GM12872 (cell line): Measurements from ENCODE around the gene TBPL2.

Source experiments
- TF ChIP-seq, protein P1 (sequence below): IDR thresholded peaks from 3 replicates; pipeline ENCODE4 v1.5.1; 2011; ENCODE audit warnings: low read depth, mild to moderate bottlenecking, low read length, moderate library complexity; ENCODE audit not compliant: insufficient read depth

TBPL2 gene

DNA sequence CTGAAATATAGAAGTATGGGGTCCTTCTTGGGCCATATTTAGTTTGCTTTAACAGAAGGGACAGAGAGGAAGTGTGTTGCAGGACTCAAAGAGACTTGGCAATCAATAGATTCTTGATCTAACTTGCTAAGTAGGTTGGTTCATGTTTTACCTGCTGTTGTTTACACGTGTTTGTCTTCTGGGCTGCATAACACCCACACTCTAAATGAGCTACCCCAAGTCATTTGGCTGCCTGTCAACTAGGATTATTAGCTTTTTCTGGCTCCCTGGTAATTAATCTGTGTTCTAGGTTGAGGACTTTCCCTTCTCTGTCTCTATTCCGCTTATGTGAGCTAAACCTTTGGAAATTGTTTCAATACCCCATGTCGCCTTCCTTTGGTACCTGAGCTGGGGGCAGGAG, 10.1 kb upstream of the TBPL2 start:
- TF ChIP-seq, protein P1, sequence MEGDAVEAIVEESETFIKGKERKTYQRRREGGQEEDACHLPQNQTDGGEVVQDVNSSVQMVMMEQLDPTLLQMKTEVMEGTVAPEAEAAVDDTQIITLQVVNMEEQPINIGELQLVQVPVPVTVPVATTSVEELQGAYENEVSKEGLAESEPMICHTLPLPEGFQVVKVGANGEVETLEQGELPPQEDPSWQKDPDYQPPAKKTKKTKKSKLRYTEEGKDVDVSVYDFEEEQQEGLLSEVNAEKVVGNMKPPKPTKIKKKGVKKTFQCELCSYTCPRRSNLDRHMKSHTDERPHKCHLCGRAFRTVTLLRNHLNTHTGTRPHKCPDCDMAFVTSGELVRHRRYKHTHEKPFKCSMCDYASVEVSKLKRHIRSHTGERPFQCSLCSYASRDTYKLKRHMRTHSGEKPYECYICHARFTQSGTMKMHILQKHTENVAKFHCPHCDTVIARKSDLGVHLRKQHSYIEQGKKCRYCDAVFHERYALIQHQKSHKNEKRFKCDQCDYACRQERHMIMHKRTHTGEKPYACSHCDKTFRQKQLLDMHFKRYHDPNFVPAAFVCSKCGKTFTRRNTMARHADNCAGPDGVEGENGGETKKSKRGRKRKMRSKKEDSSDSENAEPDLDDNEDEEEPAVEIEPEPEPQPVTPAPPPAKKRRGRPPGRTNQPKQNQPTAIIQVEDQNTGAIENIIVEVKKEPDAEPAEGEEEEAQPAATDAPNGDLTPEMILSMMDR = no peak

DNA sequence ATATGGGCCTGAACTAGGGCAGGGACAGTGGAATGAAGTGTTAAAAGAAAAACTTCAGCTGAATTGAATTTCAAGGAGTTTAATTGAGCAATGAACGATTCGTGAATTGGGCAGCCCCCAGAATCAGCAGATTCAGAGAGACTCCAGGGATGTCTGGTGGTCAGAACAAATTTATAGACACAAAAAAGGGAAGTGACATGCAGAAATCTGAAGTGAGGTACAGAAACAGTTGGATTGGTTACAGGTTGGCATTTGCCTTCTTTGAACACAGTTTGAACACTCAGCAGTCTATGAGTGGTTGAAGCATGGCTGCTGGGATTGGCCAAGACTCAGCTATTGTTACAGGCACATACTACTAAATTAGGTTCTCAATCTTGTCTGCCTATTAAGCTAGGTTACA, 9.7 kb upstream of the TBPL2 start:
- TF ChIP-seq, protein P1 = no peak

DNA sequence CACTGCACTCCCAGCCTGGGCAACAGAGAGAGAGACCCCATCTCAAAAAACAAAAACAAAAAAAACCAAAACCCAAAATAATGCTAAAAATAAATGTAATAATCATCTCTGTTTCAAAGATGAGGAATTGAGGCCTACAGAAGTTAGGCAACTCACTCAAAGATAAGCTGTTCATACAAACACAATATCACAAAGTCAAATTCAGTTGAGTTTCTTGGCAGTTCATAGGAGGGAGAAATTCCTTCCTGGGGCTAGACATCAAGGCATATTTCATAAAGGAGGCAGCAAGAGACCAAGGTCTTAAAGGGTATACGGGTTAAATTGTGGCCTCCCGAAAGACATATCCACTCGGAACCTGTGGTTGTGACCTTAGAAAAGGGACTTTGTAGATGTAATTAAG, 8.7 kb upstream of the TBPL2 start:
- TF ChIP-seq, protein P1 = no peak

DNA sequence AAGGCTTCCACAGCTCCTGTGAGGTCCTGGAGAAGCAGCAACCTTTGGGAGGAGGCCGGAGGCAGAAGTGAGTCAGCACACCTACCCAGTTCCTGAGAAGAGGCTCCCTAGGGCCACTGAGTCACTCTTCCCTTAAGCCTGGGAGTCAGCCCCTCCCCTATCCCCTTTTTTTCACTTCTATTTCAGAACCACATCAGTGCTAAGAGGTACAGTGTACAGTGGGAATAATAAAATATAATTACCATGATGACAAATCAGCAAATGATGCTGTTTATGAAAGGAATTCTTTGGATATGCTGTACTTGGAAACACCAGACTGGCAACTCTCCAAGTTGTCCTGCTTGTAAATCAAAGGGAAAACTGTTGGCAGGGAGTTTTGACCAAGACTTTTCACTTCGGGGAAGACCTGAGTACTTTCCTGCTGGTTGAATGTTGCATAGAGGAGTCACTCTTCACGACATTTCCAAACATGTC, 7.8 kb upstream of the TBPL2 start:
- TF ChIP-seq, protein P1 = no peak

- TF ChIP-seq, protein P1 = no peak
These were observed 6.4 kb upstream of the TBPL2 start for GRCh38 chr14:55446833-55447232.

GRCh38 chr14:55446127-55446736, 5.8 kb upstream of the TBPL2 start:
- TF ChIP-seq, protein P1 = peak; percentile 65; the same call in 2 of the 3 replicates

DNA sequence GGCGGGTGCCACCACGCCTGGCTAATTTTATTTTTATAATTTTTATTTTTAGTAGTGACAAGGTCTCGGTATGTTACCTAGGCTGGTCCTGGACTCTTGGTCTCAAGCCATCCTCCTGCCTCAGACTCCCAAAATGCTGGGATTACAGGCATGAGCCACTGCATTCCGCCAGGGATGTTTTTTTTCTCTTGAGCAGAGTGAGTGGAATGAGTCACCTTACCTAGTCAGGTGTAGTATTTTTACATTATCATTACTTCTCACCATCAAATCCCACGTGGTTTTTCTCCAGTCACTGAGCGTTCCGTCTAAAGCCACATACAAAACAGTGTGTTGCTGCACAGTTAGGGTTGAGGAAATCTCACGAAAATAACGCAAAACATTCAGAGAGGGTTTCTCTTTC, 870 bp upstream of the TBPL2 start:
- TF ChIP-seq, protein P1 = no peak
